ENCODE data around the gene RNASE12. TPM values are rescaled to one million over a fixed set of nuclear protein-coding genes. Genes with fewer than 3 reads are reported as not detected.

The RNASE12 gene
- total and polyA plus RNA-seq, 9 of the 15 experiments (the other 6 are each of a cell fraction or from before 2014, with no cell fraction given): 0.24 TPM; not detected in 8

DNA sequence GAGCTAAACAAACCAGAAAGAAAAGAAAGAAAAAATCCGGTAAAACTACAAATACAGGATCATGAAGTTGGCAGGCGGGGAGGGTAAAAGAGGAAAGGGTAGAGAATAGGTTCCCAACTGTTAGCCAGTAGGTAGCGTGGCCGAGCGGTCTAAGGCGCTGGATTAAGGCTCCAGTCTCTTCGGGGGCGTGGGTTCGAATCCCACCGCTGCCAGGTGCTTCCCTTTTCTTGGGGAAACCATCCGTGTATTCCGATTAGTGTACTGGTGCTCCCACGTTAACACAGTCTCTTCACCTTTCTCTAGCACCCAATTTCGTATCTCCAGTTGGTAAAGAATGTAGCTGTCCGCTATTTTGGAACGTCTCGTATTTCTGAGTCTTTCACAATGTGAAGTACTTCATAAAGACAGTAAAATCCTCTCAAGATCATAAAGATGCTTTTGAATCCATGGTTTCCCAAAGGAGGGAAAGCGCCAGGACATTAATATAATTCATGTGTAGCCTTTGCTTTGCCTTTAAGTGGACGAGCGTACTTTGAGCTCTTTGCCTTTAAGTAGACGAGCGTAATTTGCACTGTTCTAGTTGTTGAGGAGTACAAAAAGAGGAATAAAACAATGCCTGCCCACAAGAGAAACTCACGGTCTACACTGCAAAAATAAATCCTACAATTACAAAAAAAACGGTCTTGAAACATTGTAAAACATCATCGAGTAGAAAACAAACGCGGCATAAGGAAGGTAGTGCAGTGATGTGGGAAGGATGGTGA is 19.0 kb upstream of the RNASE12 start (continued):
- TF ChIP-seq NCOA4 (IDR thresholded peaks at IDR 0.05; ENCODE audit: partially characterized antibody) (no peak), CBX3 (IDR thresholded peaks at IDR 0.05; ENCODE audit: borderline replicate concordance in 1 of 2, low read length in 2 of 2) (no peak), TFAM (CRISPR knock-in tag; conservative IDR thresholded peaks at IDR 0.05) (no peak), DPF2 (IDR thresholded peaks at IDR 0.05) (0 out of 2 replicates have a peak, but pooled peaks have one; percentile 31), TRIM28 (IDR thresholded peaks at IDR 0.05) (no peak), POLR2AphosphoS5 (IDR thresholded peaks at IDR 0.05; ENCODE audit: control insufficient read depth, insufficient read depth, low read depth, low read length) (no peak), CXXC5 (CRISPR knock-in tag; IDR thresholded peaks at IDR 0.05) (0 out of 2 replicates have a peak, but pooled peaks have one; percentile 15), ZNF133 (CRISPR knock-in tag; IDR thresholded peaks at IDR 0.05) (no peak), ZC3H4 (CRISPR knock-in tag; IDR thresholded peaks at IDR 0.05; ENCODE audit: borderline replicate concordance) (no peak), FOXA3 (CRISPR knock-in tag; conservative IDR thresholded peaks at IDR 0.05 in 1 of 2, IDR thresholded peaks at IDR 0.05 in 1 of 2) (no peak), RBM22 (IDR thresholded peaks at IDR 0.05; ENCODE audit: low read depth, low read length, poor library complexity, severe bottlenecking) (no peak), U2AF1 (optimal IDR thresholded peaks at IDR 0.05; ENCODE audit: low read depth, low read length) (no peak)
- TF ChIP-seq, protein P1, sequence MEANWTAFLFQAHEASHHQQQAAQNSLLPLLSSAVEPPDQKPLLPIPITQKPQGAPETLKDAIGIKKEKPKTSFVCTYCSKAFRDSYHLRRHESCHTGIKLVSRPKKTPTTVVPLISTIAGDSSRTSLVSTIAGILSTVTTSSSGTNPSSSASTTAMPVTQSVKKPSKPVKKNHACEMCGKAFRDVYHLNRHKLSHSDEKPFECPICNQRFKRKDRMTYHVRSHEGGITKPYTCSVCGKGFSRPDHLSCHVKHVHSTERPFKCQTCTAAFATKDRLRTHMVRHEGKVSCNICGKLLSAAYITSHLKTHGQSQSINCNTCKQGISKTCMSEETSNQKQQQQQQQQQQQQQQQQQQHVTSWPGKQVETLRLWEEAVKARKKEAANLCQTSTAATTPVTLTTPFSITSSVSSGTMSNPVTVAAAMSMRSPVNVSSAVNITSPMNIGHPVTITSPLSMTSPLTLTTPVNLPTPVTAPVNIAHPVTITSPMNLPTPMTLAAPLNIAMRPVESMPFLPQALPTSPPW (CRISPR knock-in tag; IDR thresholded peaks at IDR 0.05): 0 out of 2 replicates have a peak, but pooled peaks have one; percentile 26
- TF ChIP-seq, protein P2, sequence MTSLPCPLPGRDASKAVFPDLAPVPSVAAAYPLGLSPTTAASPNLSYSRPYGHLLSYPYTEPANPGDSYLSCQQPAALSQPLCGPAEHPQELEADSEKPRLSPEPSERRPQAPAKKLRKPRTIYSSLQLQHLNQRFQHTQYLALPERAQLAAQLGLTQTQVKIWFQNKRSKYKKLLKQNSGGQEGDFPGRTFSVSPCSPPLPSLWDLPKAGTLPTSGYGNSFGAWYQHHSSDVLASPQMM (CRISPR knock-in tag; IDR thresholded peaks at IDR 0.05): no peak
- TF ChIP-seq, protein P3, sequence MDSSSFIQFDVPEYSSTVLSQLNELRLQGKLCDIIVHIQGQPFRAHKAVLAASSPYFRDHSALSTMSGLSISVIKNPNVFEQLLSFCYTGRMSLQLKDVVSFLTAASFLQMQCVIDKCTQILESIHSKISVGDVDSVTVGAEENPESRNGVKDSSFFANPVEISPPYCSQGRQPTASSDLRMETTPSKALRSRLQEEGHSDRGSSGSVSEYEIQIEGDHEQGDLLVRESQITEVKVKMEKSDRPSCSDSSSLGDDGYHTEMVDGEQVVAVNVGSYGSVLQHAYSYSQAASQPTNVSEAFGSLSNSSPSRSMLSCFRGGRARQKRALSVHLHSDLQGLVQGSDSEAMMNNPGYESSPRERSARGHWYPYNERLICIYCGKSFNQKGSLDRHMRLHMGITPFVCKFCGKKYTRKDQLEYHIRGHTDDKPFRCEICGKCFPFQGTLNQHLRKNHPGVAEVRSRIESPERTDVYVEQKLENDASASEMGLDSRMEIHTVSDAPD (CRISPR knock-in tag; IDR thresholded peaks at IDR 0.05): no peak
- TF ChIP-seq, protein P4, sequence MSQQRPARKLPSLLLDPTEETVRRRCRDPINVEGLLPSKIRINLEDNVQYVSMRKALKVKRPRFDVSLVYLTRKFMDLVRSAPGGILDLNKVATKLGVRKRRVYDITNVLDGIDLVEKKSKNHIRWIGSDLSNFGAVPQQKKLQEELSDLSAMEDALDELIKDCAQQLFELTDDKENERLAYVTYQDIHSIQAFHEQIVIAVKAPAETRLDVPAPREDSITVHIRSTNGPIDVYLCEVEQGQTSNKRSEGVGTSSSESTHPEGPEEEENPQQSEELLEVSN (IDR thresholded peaks at IDR 0.05; ENCODE audit: borderline replicate concordance in 1 of 2, extremely low read depth in 1 of 2, insufficient read depth in 1 of 2, insufficient read length in 1 of 2, low read depth in 1 of 2, low read length in 1 of 2, poor library complexity in 1 of 2, severe bottlenecking in 1 of 2): no peak
- TF ChIP-seq, protein P5, sequence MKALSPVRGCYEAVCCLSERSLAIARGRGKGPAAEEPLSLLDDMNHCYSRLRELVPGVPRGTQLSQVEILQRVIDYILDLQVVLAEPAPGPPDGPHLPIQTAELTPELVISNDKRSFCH (CRISPR knock-in tag; IDR thresholded peaks at IDR 0.05): no peak
- TF ChIP-seq, protein P5 (tag; IDR thresholded peaks at IDR 0.05): no peak

Data from K562 (cell line).